HG03280 (cell line): ENCODE measurements around the gene PRSS23.
"Not testable (repeated sequence)": the region's sequence is repeated elsewhere in the genome, so short reads cannot be mapped to it uniquely, and the experiment has no call there.

Experiments
- ATAC-seq: cut with Tn5 transposase; IDR thresholded peaks from one replicate; pipeline ENCODE4 v1.9.1; 2021; ENCODE audit warnings: mild to moderate bottlenecking, moderate library complexity; ENCODE audit not compliant: unreplicated experiment

The PRSS23 gene, protein sequence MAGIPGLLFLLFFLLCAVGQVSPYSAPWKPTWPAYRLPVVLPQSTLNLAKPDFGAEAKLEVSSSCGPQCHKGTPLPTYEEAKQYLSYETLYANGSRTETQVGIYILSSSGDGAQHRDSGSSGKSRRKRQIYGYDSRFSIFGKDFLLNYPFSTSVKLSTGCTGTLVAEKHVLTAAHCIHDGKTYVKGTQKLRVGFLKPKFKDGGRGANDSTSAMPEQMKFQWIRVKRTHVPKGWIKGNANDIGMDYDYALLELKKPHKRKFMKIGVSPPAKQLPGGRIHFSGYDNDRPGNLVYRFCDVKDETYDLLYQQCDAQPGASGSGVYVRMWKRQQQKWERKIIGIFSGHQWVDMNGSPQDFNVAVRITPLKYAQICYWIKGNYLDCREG

DNA sequence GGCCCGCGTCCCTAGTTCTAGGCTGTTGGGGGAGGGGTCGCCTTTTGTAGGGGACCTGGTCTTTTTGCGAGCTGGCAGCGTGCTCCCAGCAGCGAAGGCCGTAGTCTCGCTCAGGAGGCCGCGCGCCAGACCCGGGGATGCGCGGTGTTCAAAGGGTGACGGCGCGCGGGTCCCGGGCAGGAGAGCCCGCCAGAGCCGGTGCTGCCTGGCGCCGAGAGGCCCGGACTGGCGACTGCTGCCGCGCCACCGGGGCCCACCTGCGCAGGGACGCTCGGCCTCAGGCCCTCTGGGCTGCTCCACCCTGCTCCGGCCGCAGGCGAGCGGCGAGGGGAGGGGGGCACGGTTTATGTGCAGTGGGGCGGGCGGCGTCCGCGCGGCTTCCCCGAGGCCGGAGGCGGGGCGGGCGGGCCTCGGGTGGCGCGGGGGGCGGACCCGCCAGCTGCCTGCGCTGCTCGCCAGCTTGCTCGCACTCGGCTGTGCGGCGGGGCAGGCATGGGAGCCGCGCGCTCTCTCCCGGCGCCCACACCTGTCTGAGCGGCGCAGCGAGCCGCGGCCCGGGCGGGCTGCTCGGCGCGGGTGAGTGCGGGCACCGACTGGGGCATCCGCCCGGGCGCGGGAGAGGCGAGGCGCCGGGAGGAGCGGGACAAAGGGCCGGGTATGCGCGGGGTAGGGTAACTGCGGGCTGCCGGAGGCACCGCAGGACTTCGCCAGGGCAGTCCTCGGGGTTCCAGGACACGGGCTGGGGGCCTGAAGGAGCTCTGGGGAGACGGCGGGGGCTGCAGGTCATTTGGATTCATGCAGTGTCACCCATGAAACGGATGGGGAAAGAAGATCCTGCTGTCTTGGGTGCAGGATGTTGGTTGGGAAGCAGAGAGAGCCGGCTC lies at the start of gene PRSS23:
Gene PRSS23 (plus strand): TSS at position 467 of the 884 bp plus-strand sequence. CDS start 7,102 bp downstream, outside the sequence.
- ATAC-seq = no peak

DNA sequence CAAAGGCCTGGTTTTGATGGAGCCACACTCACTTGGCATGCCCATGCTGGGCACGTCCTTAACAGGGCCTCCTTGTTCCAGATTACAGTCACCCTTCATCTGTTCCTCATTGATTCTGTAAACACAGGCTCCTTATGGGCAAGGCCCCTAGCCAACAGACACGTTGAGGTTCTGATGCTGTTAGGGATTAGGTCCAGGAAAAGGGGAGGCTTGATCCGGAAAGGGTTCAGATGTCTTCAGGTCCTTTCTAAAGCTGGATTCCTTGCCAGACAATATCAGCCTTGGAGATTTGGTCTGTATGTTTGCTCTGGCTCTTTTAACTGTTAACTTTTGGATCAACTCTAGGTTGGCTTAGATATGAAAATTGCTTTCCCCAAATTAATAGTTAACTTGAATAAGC lies 46.9 kb upstream of the PRSS23 start:
- ATAC-seq = no peak

DNA sequence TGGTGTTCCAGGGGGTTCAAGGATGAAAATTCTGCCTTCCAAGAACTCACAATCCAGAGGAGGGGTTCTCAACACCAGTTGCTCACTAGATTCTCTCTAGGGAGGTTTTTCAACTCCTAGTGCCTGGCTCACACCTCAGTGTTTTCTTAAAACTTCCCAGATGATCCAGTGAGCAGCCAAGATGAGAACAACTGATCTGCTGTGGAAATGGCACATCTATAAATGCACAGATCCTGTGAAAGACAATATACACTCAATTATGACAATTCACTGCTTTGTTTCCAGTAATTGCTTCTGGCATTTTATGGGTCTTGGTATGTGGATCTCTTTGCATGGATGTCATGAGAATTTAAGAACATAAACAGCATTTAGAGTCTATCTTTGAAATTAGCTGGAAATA lies 45.2 kb upstream of the PRSS23 start:
- ATAC-seq = no peak

DNA sequence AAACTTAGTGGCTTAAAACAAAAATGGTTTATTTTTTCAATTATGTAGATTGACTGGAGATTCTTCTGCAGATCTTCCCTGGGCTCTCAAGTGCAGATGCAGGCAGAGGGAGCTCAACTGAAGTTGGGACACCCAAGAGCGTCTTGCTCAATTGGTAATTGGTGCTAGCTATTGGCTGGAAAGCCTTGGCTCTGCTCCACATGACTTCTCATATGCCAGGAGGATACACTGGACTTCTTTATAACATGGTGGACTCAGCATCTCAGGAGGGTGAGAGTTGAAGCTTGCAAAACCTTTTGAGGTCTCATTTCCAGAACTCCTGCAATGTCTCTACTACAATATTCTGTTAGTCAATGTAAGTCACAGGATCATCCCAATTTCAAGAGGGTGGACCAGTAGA lies 42.2 kb upstream of the PRSS23 start:
- ATAC-seq = no peak

DNA sequence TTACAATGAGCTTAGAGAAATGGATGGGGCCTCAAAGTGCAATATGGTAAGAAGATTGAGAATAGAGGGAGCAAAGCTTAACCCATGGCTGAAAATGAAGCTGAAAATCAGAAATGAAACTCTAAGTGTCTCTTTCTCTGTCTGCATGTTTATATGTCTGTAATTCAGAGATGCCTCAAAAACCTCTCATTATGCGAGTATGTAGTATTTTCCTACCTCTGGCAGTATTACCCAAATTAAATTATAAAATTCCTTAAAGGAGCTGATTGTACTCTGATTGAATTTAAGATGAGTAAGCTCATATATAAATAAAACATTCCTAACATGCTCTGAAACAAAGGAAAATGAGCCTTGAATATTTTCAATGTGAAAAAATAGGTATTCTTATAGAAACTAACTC lies 39.8 kb upstream of the PRSS23 start:
- no peak for ATAC-seq

DNA sequence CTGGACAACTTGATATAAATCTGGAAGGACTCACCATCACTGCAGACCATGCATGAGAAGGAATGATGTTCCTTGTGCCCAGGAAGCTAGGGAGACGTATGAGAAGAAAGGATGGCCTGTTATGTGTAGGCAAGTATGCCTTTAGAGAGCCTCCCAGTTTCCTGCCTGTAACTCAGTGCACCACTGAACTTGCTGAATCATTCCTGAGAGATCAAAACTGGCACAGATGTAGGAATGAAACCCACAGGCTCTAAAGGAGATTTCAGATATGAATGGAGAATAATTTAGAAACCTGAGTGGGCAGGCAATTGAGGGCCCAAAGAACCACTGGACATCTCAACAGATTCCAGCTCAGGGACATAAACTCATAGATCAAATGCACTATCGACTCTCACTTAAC lies 38.4 kb upstream of the PRSS23 start:
- ATAC-seq = no peak

DNA sequence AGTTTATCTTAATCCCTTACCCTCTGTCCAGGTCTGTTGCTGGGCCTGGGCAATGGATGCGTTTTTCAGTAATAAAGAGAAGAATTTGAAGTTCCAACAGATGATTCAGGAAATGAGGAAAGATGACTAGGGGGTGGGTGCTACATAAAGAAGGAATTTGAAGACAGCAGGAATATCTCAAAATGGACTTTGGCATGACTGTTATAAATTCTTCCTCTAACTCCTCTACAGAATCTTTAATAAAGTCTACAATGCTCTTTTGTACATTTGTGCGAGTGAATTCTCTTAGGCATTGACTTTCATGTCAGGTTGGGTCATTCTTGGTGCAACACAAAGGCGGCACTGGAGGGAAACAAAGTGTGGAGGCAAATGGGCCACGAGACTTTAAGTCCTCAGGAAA lies 35.1 kb upstream of the PRSS23 start:
- ATAC-seq = no peak

DNA sequence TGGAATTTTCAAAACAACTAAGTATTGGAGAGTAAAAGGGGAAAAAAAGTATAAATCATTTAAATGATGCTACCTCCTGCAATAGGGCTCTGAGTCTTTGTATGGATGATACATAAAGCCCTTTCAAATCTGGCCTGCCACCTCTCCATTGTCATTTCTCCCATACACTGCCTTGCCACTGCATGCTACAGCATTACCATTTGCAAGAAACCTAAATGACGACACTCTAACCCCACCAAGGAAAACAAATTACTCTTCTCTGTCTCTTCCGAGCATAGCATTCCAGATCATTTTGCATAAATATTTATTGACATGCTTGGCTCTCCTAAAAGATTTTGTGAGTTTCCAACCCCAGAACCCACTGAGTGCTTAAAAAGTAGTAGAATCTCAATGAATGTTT lies 34.5 kb upstream of the PRSS23 start:
- no peak for ATAC-seq

DNA sequence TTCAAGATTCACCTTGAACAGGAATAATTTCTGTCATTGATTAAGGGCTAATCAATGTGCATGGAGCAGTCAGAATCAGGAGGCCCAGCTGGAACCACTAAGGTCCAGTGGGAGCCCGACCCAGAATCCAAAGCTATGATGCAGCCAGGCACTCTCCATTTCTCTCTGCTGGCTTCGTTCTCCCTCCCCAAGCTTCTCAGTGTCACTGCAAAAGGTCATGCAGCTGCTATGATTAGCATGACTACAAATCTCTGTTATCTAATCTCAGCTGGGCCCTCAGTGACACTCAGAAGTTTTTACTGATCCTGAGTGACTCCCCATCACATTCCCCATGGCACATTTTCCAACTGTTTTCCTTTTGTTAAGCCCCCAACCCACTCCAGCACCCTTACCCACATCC lies 31.1 kb upstream of the PRSS23 start:
- no peak for ATAC-seq

DNA sequence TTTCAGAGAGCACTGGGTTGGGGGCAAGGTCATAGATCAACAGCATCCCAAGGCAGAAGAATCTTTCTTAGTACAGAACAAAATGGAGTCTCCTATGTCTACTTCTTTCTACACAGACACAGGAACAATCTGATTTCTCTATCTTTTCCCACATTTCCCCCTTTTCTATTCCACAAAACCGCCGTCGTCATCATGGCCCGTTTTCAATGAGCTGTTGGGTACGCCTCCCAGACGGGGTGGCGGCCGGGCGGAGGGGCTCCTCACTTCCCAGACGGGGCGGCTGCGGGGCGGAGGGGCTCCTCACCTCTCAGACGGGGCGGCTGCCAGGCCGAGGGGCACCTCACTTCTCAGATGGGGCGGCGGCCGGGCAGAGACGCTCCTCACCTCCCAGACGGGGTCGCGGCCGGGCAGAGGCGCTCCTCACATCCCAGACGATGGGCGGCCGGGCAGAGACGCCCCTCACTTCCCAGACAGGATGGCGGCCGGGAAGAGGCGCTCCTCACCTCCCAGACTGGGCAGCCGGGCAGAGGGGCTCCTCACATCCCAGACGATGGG lies 29.8 kb upstream of the PRSS23 start:
- not testable (repeated sequence) for ATAC-seq

DNA sequence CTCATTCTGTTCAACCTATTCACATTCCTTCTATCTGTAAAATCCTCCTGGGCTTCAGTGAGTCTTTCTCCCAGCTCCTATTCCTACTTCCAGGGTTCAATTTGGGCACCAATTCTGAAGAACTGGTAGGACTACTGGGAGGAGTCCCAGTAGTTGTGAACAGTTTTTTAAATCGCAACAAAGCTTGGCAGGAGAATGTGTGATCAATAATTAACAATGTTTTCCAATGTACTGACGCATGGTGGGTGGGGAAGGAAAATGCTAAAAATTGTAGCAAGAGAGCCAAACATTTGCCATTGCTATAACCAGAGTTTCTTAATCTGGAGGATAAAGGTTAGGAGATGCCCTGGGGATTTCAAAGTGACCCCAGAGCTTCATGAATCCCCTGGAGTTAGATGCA lies 27.3 kb upstream of the PRSS23 start:
- ATAC-seq = no peak

DNA sequence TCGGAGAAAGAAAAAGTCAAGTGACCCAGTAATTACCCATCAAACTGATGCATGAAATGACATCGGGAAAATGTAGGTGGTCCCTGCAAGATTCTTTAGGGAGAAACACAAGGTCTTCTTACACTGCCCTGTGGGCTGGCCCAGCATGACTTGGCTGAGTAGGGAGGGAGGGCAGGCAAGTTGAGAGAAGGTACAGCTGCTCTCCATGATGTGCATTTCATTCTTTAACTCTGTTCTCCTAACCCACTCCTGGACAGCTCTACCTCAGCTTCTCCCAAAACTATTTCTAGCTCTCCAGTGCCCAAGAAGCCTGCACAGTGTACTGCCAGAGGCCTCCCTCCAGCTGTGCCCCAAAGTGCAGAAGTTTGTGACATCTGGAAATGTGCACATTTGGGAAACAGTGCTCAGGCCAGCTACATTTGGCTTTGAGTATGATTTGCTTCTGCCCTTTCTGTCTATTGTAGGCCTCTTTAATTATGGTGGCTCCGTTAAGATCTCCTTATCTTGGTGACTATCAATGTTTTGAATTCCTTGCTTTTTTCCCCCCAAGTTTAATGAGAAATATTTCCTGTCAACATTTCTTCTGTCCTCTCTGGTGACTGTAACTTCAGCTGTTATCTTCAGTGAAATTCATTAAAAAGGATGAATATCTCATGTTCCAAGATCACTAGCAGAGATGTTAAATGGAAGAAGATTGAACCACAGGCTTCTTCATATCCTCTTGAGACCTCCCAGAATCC lies 26.7 kb upstream of the PRSS23 start:
- ATAC-seq = no peak

DNA sequence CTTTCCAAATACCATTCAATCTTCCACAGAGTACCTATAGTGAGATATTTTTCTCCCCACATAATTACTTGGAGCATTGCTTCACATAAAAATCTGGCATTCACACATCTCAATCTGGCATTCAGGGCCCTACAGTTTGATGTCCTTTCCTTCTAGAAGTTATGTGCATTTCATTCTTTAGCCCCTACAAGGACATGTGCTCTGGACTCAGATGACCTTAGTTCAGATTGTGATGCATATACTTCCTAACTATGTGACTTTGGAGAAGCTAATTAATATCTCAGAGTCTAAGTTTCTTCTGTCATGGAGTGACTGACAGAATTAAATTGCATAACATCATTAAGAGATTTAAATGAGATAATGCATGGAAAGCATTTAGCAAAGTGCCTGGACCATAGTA lies 25.9 kb upstream of the PRSS23 start:
- ATAC-seq = no peak

DNA sequence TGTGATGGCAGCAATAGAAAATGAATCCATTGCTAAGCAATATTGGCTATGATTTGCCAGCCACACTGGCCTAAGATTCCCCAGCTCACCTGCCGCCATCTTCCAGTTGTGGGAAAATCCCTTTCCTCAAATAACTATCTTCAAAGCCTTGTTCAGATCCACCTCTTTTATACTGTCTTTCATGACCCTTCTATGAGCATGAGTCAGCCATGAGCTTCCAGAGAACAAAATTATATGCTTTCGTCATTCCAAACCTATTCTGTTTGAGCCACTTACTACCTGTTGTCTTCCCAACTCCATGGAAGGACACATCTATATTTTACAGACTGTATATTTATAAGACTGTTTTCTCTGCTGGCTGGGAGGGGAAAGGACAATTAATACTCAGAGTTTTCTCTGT lies 25.0 kb upstream of the PRSS23 start:
- no peak for ATAC-seq

DNA sequence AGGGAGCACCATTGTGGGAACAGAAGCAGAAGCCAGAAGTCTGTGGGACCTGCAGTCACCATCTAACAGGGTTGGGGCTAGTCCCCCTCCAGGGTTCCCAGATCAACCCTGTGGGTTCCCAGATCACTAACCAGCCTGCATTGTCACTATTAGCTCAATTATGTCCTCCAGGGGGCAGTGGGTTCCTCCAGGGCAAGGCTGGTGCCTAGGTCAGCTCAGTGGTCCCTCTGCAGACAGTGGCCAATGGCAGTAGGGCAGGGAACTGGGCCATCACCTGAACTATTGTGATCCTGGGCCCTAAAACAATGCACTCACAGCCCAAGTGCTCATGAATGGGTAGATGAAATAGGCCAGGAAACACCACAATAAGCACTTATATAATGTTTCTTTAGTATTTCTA lies 18.8 kb upstream of the PRSS23 start:
- no peak for ATAC-seq

DNA sequence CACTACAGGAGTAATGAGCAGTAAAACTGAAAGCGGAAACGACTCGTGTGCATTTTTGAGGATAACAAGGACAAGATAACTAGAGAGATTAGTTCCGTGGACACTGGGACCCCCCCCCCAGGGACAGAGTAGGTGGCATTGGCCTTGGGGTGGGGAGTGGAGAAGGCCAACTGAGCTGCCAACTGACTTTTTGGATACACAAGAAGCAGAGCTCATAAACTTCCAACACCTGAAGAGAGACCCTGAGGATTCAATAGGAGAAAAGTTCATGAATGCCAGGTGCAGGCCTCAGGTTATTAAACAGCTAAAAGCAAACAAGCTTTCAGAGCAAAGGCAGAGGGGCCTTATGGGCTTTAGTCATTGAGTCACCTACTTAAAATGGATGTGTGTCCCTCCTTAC lies 17.6 kb upstream of the PRSS23 start:
- ATAC-seq = no peak

DNA sequence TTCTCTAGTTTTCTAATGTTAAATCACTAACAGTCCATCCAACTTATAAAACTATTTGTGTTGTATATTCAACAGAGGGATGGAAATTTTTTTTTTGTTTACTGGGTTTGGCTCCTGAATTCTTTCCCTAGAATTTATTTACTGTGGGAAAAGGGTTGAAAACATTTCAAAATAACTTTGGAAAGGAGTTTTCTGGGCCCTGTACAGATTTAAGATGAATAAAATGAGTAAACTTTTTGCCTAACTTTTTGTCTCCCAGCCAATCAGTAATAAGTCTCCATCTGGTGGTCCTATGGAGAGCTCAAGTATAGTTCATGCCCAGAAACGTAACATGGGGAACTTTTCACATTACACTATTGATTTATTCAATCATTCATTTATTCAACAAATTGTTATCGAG lies 16.7 kb upstream of the PRSS23 start:
- no peak for ATAC-seq

DNA sequence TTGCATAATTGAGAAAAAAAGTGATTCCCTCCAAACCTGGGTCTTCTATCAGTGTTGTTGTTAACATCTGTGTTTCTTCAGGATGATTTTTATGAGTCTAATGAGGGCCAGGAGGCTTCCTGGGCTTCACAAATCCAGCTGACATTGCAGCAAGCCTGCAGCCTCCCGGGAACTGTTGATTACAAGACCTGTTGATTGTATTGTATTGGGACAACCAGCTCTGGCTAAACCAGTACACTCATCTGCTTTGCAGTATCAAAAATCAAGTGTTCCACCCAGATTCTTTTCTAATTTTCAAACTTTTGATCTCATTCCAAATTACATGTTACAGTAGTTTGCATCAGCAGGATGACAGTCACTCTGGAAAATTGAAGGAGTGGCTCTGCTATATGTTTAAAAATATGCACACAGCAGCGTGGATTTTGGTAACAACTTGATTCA lies 16.1 kb upstream of the PRSS23 start:
- no peak for ATAC-seq

DNA sequence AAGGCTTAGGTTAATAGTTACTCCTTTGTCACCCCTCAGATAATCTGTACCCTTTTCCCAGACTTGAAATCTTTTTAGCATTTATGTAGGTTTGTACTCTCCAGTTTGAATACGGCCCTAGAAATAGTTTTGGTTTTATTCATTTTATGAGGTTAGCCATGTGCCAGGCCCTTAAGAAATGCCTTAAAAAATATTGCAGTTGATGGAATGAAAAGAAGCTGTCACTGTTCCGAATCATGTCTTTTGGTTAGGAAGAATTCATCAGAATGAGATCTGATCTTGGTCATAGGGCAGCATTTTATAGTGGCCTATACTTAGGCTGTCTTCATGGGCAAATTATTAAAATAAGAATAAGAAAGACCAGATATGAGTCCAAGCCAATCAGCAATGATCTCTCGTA lies 14.8 kb upstream of the PRSS23 start:
- ATAC-seq = no peak

DNA sequence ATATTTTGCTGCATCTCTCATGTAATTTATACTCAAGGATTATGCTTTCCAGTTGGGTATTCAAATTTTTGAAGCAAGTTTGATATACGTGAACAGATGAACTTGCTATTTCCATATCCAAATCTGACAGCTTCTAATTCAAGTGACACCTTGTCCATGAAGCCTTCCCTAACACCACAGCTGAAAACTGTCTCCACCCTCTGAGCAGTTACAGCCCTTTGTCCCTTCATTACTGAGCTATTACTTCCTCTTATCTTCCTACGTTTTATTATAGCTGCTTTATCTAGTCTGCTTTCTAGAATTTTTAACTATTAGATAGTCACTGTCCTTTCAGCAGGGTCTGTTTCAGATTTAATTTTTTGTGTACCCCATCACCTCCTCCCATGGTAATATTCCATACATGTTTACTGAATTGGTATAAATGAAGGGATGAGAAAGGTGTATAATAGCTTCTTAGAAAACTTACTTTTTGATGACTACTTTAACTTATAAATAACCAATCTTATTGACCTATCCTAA lies 13.3 kb upstream of the PRSS23 start:
- ATAC-seq = no peak

DNA sequence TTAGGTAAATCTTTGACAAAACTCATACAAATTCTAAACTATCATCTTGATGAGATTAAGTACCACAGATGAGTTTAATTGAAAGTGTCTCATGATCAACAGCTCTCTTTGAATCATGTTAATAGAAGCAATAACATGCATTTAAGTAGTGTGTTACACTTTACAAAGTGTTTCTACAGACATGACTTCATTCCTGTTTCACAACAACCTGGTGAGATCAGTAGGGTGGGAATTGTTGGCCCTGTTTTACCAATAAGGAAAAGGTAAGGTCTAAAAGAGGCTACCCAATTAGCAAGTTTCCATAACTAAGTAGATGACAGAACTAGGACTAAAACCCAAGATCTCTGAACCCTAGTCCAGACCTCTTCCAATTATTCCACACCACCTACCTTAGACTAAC lies 12.7 kb upstream of the PRSS23 start:
- ATAC-seq = no peak
